ENCODE data around the gene DGAT2L6. TPM values are rescaled to one million over a fixed set of nuclear protein-coding genes. Genes with fewer than 3 reads are reported as not detected.

Gene DGAT2L6
- polyA plus RNA-seq, 1 of the 3 experiments (the other 2 are of a cell fraction): 0.05 TPM

DNA sequence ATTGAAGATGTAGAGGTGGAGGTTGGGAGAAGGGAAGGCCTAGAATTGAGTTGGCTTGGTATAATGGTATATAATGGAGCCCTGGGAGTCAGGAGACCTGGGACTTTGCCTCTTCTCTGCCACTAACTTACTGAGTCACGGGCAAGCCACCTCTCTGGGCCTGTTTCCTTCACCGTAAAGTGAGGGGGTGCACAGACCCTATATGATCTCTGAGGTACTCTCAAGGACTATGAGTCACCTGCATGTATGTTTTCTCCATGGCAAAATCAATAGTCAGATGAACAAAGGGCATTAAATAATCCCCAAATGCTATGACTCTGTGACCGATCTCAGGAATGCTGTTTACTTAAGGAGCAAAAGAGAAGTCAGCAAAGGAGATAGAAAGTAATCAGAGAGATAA is 77.6 kb downstream of the DGAT2L6 start (continued):
- no peak for TF ChIP-seq SMC3 (IDR thresholded peaks at IDR 0.05; ENCODE audit: low read depth, low read length)

Small RNAs within 50 kb of the gene (small RNA-seq; reads per million reads assigned to genes)
- 0 to 3.4 (median 0) reads per million in 7 experiments for gene RNA5SP507

Other genes with a start within 250 kb of the DGAT2L6 start
- 0.13 and 0.15 TPM in 2 replicates for gene AWAT2, start 127.5 kb upstream of the DGAT2L6 start, polyA plus RNA-seq (2012; rRNA removed)
- not detected in 2 replicates for gene OTUD6A, start 115.0 kb upstream of the DGAT2L6 start, polyA plus RNA-seq (2012; rRNA removed)
- 49.4 and 59.9 TPM in 2 replicates for gene IGBP1, start 44.0 kb upstream of the DGAT2L6 start, polyA plus RNA-seq (2012; rRNA removed)
- gene AWAT1, start 57.2 kb downstream of the DGAT2L6 start, polyA plus RNA-seq (2012; rRNA removed): not detected in 2 replicates
- 0.05 and 0.06 TPM in 2 replicates for gene P2RY4, start 82.7 kb downstream of the DGAT2L6 start, polyA plus RNA-seq (2012; rRNA removed)
- gene ARR3, start 90.9 kb downstream of the DGAT2L6 start, polyA plus RNA-seq (2012; rRNA removed): not detected in 2 replicates
- gene RAB41, start 104.7 kb downstream of the DGAT2L6 start, polyA plus RNA-seq (2012; rRNA removed): not detected in 2 replicates
- gene PDZD11, start 112.4 kb downstream of the DGAT2L6 start, polyA plus RNA-seq (2012; rRNA removed): 169 and 190 TPM in 2 replicates
- 11.0 and 11.5 TPM in 2 replicates for gene KIF4A, start 112.6 kb downstream of the DGAT2L6 start, polyA plus RNA-seq (2012; rRNA removed)
- gene GDPD2, start 245.8 kb downstream of the DGAT2L6 start, polyA plus RNA-seq (2012; rRNA removed): 0.06 and 0.08 TPM in 2 replicates